WTC11 (cell line): ENCODE data around the gene SEC22C. TPM values are rescaled to one million over a fixed set of nuclear protein-coding genes. Genes with fewer than 3 reads are reported as not detected.

Experiments used
- ATAC-seq: fragments of 200-7000 bp; cut with Tn5 transposase; 2 replicates; pipeline ENCODE4 v1.10.0; 2021; ENCODE audit warnings: mild to moderate bottlenecking, moderate library complexity
- CTCF ChIA-PET: fragments of 300-600 bp; sonication (Branson Sonifier 250); formaldehyde crosslinking; loops from one replicate; lab custom pipeline; 2021; ENCODE audit warnings: antibody characterized with exemption; lab: Charles Lee
- POLR2A ChIA-PET: fragments of 350-600 bp; sonication (Branson Sonifier 250); formaldehyde crosslinking; loops from one replicate; lab custom pipeline; 2021; ENCODE audit warnings: antibody characterized with exemption; lab: Charles Lee
- DNase-seq: peaks from one replicate; pipeline ENCODE4 v3.0.0; 2021; ENCODE audit warnings: low spot score
- H3K27ac Mint-ChIP-seq: 2 replicates; pipeline ENCODE4 v1.8.0; 2021; ENCODE audit warnings: mixed read lengths
- H3K27me3 Mint-ChIP-seq: 2 replicates; pipeline ENCODE4 v1.8.0; 2021; ENCODE audit warnings: low read depth, mild to moderate bottlenecking, moderate library complexity, mixed read lengths
- H3K36me3 Mint-ChIP-seq: 2 replicates; pipeline ENCODE4 v1.8.0; 2021; ENCODE audit warnings: mixed read lengths
- H3K4me1 Mint-ChIP-seq: 2 replicates; pipeline ENCODE4 v1.8.0; 2022; ENCODE audit warnings: mixed read lengths
- H3K4me3 Mint-ChIP-seq: 2 replicates; pipeline ENCODE4 v1.8.0; 2021; ENCODE audit warnings: mild to moderate bottlenecking, moderate library complexity, mixed read lengths
- H3K9me3 Mint-ChIP-seq: 2 replicates; pipeline ENCODE4 v1.8.0; 2021; ENCODE audit warnings: mixed read lengths
- AFF4 ChIP-seq: sonication (generic); formaldehyde crosslinking; IDR thresholded peaks from 2 replicates; pipeline ENCODE4 v1.8.1; 2023; ENCODE audit warnings: mild to moderate bottlenecking, missing genetic modification reagents, borderline replicate concordance
- CDX4 ChIP-seq: fragments of 250-450 bp; sonication (Bioruptor Pico); IDR thresholded peaks from 2 replicates; pipeline ENCODE4 v1.9.0; 2021; ENCODE audit warnings: moderate library complexity, mild to moderate bottlenecking, inconsistent platforms, borderline replicate concordance
- ERG ChIP-seq: fragments of 250-450 bp; sonication (Bioruptor Pico); IDR thresholded peaks from 2 replicates; pipeline ENCODE4 v1.8.0; 2021; ENCODE audit warnings: mild to moderate bottlenecking
- ETV6 ChIP-seq: sonication (generic); formaldehyde crosslinking; IDR thresholded peaks from 2 replicates; pipeline ENCODE4 v1.8.1; 2022; ENCODE audit warnings: mild to moderate bottlenecking, missing genetic modification reagents
- FOXP1 ChIP-seq: sonication (generic); formaldehyde crosslinking; IDR thresholded peaks from 2 replicates; pipeline ENCODE4 v1.8.0; 2022; ENCODE audit warnings: missing genetic modification reagents, mild to moderate bottlenecking, moderate library complexity, borderline replicate concordance
- FOXP4 ChIP-seq: sonication (generic); formaldehyde crosslinking; IDR thresholded peaks from 2 replicates; pipeline ENCODE4 v1.8.0; 2022; ENCODE audit warnings: mild to moderate bottlenecking, missing genetic modification reagents
- GRHL2 ChIP-seq: fragments of 250-450 bp; sonication (Bioruptor Pico); IDR thresholded peaks from 2 replicates; pipeline ENCODE4 v1.8.0; 2022; ENCODE audit warnings: mild to moderate bottlenecking, moderate library complexity; ENCODE audit not compliant: insufficient replicate concordance, severe bottlenecking
- HMGXB4 ChIP-seq: sonication (generic); formaldehyde crosslinking; IDR thresholded peaks from 2 replicates; pipeline ENCODE4 v1.8.1; 2023; ENCODE audit warnings: mild to moderate bottlenecking, moderate library complexity, missing genetic modification reagents
- IRF1 ChIP-seq: sonication (generic); formaldehyde crosslinking; IDR thresholded peaks from 2 replicates; pipeline ENCODE4 v1.8.0; 2023; ENCODE audit warnings: missing genetic modification reagents
- MLX ChIP-seq: sonication (generic); formaldehyde crosslinking; IDR thresholded peaks from 2 replicates; pipeline ENCODE4 v1.8.1; 2023; ENCODE audit warnings: mild to moderate bottlenecking, missing genetic modification reagents, moderate library complexity
- NR1H2 ChIP-seq: sonication (generic); formaldehyde crosslinking; IDR thresholded peaks from 2 replicates; pipeline ENCODE4 v1.9.0; 2021; ENCODE audit warnings: mild to moderate bottlenecking, moderate library complexity, missing genetic modification reagents
- SOX15 ChIP-seq: fragments of 250-450 bp; sonication (Bioruptor Pico); IDR thresholded peaks from 2 replicates; pipeline ENCODE4 v1.9.0; 2021; ENCODE audit warnings: mild to moderate bottlenecking
- SP1 ChIP-seq: sonication (generic); formaldehyde crosslinking; conservative IDR thresholded peaks from 2 replicates; pipeline ENCODE4 v1.8.1; 2022; ENCODE audit warnings: missing genetic modification reagents
- TP53 ChIP-seq: sonication (generic); formaldehyde crosslinking; IDR thresholded peaks from 2 replicates; pipeline ENCODE4 v1.8.1; 2023; ENCODE audit warnings: mild to moderate bottlenecking, missing genetic modification reagents
- USF2 ChIP-seq: sonication (generic); formaldehyde crosslinking; IDR thresholded peaks from 2 replicates; pipeline ENCODE4 v1.8.1; 2023; ENCODE audit warnings: mild to moderate bottlenecking, missing genetic modification reagents, moderate library complexity
- ZNF121 ChIP-seq: sonication (generic); formaldehyde crosslinking; IDR thresholded peaks from 2 replicates; pipeline ENCODE4 v1.8.0; 2023; ENCODE audit warnings: missing genetic modification reagents
- ZNF396 ChIP-seq: fragments of 250-450 bp; sonication (Bioruptor Pico); IDR thresholded peaks from 2 replicates; pipeline ENCODE4 v1.8.0; 2021; ENCODE audit warnings: mild to moderate bottlenecking, moderate library complexity, borderline replicate concordance
- total RNA-seq: library from RNA; stranded (reverse); gene quantifications from 3 replicates; pipeline ENCODE4 v1.2.3, GENCODE V29; 2021
- TF ChIP-seq, protein P1 (sequence below): fragments of 250-450 bp; sonication (Bioruptor Pico); IDR thresholded peaks from 2 replicates; pipeline ENCODE4 v1.9.0; 2021; ENCODE audit warnings: mild to moderate bottlenecking

The SEC22C gene
- total RNA-seq, 1 experiment from 2014 or later: 37.0 TPM

DNA sequence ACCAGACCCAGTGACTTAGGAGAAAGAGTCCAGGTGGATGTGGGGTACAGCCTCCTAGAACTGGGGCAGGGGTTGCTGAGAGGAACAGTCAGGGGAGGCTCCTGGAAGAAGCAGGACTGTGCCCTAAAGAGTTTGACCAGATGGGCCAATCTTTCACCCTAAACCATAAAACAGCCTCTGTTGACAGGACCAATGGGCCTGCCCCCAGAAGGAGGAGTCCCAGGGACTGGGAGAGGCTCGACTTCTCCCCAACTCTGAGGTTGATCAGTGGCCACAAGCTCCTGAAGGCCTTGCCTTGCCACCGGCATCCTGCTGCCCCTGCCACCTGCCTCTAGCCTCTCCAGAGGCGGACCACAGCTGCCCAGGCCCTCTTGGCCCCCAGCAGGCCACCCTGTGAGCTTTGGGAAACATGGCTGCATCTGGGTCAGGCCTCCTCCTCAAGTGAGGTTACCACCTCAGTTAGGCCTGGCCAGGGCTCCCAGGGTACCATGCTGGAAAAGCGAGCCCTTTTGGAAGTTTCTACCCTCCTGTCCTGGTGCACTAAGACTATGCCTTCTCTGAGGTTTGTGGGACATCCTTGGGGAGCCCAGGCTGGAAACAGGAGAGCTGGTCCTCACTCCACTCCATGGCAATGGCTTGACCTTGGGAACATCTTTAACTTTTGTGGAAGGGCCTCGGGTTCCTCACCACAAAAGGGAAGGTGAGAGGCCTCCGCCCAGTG lies 76.5 kb downstream of the SEC22C start:
- TF ChIP-seq TP53: no peak
- no peak for TF ChIP-seq GRHL2 (CRISPR knock-in tag)
- no peak for TF ChIP-seq CDX4
- Mint-ChIP-seq H3K4me3 (no peak overlapping the region), H3K27ac (no peak overlapping the region), H3K36me3 (no peaks in the 10 kb centered on the region), H3K9me3 (no peaks in the 10 kb centered on the region), H3K4me1 (peaks cover 46% of the 10 kb centered on the region), H3K27me3 (peaks cover 43% of the 10 kb centered on the region)
- no peak for DNase-seq
- ATAC-seq: no peak
- ChIA-PET CTCF (no interaction called here), POLR2A (no interaction called here)

GRCh38 chr3:42504334-42505127 lies 77.2 kb downstream of the SEC22C start:
- ChIA-PET CTCF (interaction anchor here (1.2 to 4.2 kb wide), 2 partner anchors 32 to 43 kb away, joined by 3 to 42 read pairs; no protein-coding TSS in a partner anchor), POLR2A (interaction anchor here (0.6 to 0.7 kb wide), 2 partner anchors 239 to 403 kb away, joined by 4 read pairs; no protein-coding TSS in a partner anchor)
- H3K36me3 Mint-ChIP-seq: no peaks in the 10 kb centered on the region
- no peaks in the 10 kb centered on the region for H3K9me3 Mint-ChIP-seq
- DNase-seq (no peak), ATAC-seq (no peak)
- no peak overlapping the region for H3K27ac Mint-ChIP-seq
- peaks cover 47% of the 10 kb centered on the region for H3K27me3 Mint-ChIP-seq
- peak overlapping the region; percentile 75 for H3K4me3 Mint-ChIP-seq
- H3K4me1 Mint-ChIP-seq: peaks cover 49% of the 10 kb centered on the region
- TF ChIP-seq FOXP1 (no peak), ERG (CRISPR knock-in tag) (no peak), FOXP4 (CRISPR knock-in tag) (no peak), GRHL2 (CRISPR knock-in tag) (no peak), IRF1 (CRISPR knock-in tag) (no peak), SP1 (CRISPR knock-in tag) (no peak), MLX (no peak), NR1H2 (CRISPR knock-in tag) (no peak), ZNF396 (CRISPR knock-in tag) (no peak), ZNF121 (CRISPR knock-in tag) (no peak), USF2 (CRISPR knock-in tag) (no peak), ETV6 (CRISPR knock-in tag) (no peak), AFF4 (CRISPR knock-in tag) (no peak), HMGXB4 (CRISPR knock-in tag) (no peak), SOX15 (no peak)
- TF ChIP-seq, protein P1, sequence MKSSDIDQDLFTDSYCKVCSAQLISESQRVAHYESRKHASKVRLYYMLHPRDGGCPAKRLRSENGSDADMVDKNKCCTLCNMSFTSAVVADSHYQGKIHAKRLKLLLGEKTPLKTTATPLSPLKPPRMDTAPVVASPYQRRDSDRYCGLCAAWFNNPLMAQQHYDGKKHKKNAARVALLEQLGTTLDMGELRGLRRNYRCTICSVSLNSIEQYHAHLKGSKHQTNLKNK: no peak
